ENCODE measurements around the gene CPA3. TPM values are rescaled to one million over a fixed set of nuclear protein-coding genes. Genes with fewer than 3 reads are reported as not detected.

Gene CPA3
- total RNA-seq, 1 donor from 2014 or later: not detected

DNA sequence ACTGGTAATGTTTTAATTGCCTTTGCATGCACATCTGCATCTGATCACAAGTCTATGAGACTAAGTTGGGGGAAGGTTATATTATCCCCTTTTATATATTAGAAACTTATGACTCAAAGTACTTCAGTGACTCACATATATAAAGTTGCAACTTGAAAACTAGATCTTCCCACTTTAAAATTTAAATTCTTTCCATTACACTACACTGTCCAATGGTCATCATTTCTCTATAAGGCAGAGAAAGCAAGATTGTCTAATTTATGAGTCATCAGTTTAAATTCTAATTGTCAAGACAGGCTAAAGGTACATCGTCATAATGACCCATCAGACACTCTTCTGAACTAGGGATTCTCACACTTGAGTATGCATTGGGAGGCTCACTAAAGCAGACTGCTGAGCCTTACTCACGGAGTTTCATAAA is 37.9 kb downstream of the CPA3 start:
- Mint-ChIP-seq H3K36me3 (no peaks in the 10 kb centered on the region), H3K27ac (no peak overlapping the region), H3K4me1 (peaks cover 15% of the 10 kb centered on the region), H3K9me3 (no peaks in the 10 kb centered on the region), H3K4me3 (no peak overlapping the region), H3K27me3 (ENCODE audit: low read depth) (peaks cover 3% of the 10 kb centered on the region)
- DNase-seq (ENCODE audit: low spot score in 2 of 2, unreplicated experiment in 2 of 2): no peak
- TF ChIP-seq, protein P1, sequence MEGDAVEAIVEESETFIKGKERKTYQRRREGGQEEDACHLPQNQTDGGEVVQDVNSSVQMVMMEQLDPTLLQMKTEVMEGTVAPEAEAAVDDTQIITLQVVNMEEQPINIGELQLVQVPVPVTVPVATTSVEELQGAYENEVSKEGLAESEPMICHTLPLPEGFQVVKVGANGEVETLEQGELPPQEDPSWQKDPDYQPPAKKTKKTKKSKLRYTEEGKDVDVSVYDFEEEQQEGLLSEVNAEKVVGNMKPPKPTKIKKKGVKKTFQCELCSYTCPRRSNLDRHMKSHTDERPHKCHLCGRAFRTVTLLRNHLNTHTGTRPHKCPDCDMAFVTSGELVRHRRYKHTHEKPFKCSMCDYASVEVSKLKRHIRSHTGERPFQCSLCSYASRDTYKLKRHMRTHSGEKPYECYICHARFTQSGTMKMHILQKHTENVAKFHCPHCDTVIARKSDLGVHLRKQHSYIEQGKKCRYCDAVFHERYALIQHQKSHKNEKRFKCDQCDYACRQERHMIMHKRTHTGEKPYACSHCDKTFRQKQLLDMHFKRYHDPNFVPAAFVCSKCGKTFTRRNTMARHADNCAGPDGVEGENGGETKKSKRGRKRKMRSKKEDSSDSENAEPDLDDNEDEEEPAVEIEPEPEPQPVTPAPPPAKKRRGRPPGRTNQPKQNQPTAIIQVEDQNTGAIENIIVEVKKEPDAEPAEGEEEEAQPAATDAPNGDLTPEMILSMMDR (IDR thresholded peaks at IDR 0.05; ENCODE audit: unreplicated experiment): no peak

DNA sequence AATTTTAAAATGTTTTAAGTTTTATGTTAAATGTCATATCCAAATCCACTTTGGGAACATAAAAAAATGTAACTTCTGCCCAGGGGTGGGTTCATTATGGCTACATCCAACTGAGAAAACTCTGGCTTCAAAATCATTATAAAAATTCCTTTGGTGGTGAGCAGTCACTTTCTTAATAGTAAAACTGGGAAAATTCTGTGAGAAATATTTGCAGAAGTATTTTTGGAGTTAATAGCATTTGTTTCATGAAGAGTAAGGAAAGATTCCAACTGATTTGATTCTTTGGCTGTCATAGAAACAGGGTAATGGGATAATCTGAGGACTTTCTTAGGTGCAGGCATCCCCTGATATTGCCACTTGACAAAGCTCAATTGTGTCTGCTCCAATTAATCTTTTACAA is 38.8 kb downstream of the CPA3 start:
- Mint-ChIP-seq H3K36me3 (no peaks in the 10 kb centered on the region), H3K4me3 (no peak overlapping the region), H3K4me1 (peaks cover 15% of the 10 kb centered on the region), H3K27me3 (ENCODE audit: low read depth) (peaks cover 3% of the 10 kb centered on the region), H3K27ac (no peak overlapping the region), H3K9me3 (no peaks in the 10 kb centered on the region)
- TF ChIP-seq, protein P1 (IDR thresholded peaks at IDR 0.05; ENCODE audit: unreplicated experiment): no peak
- no peak for DNase-seq (ENCODE audit: low spot score in 2 of 2, unreplicated experiment in 2 of 2)

DNA sequence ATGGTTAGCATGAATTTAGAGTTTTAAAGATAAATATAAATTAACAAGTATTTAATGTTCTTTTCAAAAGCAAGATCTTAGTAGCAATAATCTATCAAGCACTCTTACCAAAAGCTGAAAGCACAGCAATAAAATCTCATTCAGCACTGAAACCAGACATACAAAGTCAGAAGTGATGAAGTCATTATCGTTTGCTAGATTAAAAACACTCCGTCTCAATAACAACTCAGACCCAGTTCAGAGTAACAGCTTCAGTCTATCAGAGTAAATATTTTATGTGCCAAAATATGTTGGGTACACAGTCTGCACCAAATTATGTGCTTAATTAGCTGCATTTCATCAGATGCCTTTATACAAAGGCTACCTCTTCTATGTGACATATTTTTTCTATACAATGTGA is 41.6 kb downstream of the CPA3 start:
- TF ChIP-seq, protein P1 (IDR thresholded peaks at IDR 0.05; ENCODE audit: unreplicated experiment): no peak
- DNase-seq (ENCODE audit: low spot score in 2 of 2, unreplicated experiment in 2 of 2): no peak
- no peaks in the 10 kb centered on the region for H3K9me3 Mint-ChIP-seq
- no peak overlapping the region for H3K4me3 Mint-ChIP-seq
- no peak overlapping the region for H3K27ac Mint-ChIP-seq
- H3K36me3 Mint-ChIP-seq: no peaks in the 10 kb centered on the region
- peaks cover 3% of the 10 kb centered on the region for H3K27me3 Mint-ChIP-seq (ENCODE audit: low read depth)
- peaks cover 15% of the 10 kb centered on the region for H3K4me1 Mint-ChIP-seq

DNA sequence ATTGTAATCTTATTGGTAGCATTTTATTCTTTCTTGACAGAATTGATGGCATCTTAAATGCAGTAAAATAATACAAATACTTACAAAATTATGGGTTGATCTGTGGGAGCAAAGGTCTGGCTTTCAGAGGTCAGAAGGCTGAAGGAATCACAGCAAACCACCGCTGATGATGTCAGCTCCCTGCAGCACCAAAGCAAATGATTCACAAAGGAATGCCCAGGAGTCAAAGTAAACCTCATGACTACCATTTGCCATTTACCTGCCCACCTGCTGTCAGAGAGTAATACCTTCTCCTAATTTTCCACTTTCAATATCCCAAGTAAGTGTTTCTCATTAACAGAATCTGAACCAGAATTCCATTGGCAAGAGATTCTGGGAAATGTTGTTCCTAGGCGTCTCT is 46.1 kb downstream of the CPA3 start:
- TF ChIP-seq, protein P1 (IDR thresholded peaks at IDR 0.05; ENCODE audit: unreplicated experiment): no peak
- H3K4me1 Mint-ChIP-seq: no peaks in the 10 kb centered on the region
- H3K36me3 Mint-ChIP-seq: no peaks in the 10 kb centered on the region
- DNase-seq (ENCODE audit: low spot score in 2 of 2, unreplicated experiment in 2 of 2): no peak
- no peak overlapping the region for H3K4me3 Mint-ChIP-seq
- no peak overlapping the region for H3K27ac Mint-ChIP-seq
- peaks cover 2% of the 10 kb centered on the region for H3K27me3 Mint-ChIP-seq (ENCODE audit: low read depth)
- H3K9me3 Mint-ChIP-seq: no peaks in the 10 kb centered on the region

DNA sequence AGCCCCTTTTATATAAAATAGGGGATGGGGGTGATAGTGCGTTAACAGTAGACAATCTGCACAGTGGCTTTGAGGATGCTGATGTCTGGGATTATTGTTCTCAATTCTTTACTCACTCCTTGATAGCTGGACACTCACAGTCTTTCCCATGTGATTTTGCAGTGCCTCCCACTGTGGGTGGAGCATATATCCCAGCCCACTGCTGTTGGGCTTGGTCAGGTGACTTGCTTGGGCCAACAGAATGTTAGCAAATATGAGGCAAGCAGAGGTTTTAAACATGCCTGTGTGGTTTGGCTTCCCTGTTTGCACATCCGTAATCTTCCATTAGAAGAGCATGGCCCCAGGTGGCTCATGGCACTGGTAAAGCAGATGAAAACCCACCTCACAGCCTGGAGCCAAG is 46.5 kb downstream of the CPA3 start:
- Mint-ChIP-seq H3K27ac (no peak overlapping the region), H3K9me3 (no peaks in the 10 kb centered on the region), H3K27me3 (ENCODE audit: low read depth) (no peaks in the 10 kb centered on the region), H3K4me3 (no peak overlapping the region), H3K36me3 (no peaks in the 10 kb centered on the region), H3K4me1 (no peaks in the 10 kb centered on the region)
- no peak for DNase-seq (ENCODE audit: low spot score in 2 of 2, unreplicated experiment in 2 of 2)
- TF ChIP-seq, protein P1 (IDR thresholded peaks at IDR 0.05; ENCODE audit: unreplicated experiment): no peak

Data from mesothelial cell of epicardium (in vitro differentiated cells).